ENCODE results near the gene BSPRY. TPM values are rescaled to one million over a fixed set of nuclear protein-coding genes. Genes with fewer than 3 reads are reported as not detected.

BSPRY gene
- total RNA-seq, 2 donors from 2014 or later: 0.48 to 3.8 TPM

- Histone ChIP-seq H3K27me3 (no peaks in the 10 kb centered on the region), H3K4me3 (peak overlapping the region; percentile 62 to 88), H3K9me3 (no peaks in the 10 kb centered on the region), H3K36me3 (peaks cover 21% of the 10 kb centered on the region), H3K4me1 (peaks cover 0 to 22% of the 10 kb centered on the region in 2 donors), H3K27ac (peak overlapping the region; percentile 92 to 96)
- TF ChIP-seq CTCF (IDR thresholded peaks at IDR 0.05): no peak
- DNase-seq (ENCODE audit: low spot score): no peak
Observed at GRCh38 chr9:113409481-113409880, 60.1 kb downstream of the BSPRY start.

GRCh38 chr9:113409883-113410206 is 60.5 kb downstream of the BSPRY start:
- Histone ChIP-seq H3K27me3 (no peaks in the 10 kb centered on the region), H3K4me1 (peaks cover 0 to 22% of the 10 kb centered on the region in 2 donors), H3K9me3 (no peaks in the 10 kb centered on the region), H3K4me3 (peak overlapping the region; percentile 62 to 88), H3K27ac (peak overlapping the region; percentile 92 to 96), H3K36me3 (peaks cover 21% of the 10 kb centered on the region)
- no peak for TF ChIP-seq CTCF (IDR thresholded peaks at IDR 0.05)
- DNase-seq (ENCODE audit: low spot score): no peak

GRCh38 chr9:113410207-113410864 is 61.0 kb downstream of the BSPRY start, which contains the start of the genes C9orf43 and POLE3:
Gene C9orf43, plus strand, starts transcription at chr9:113410747. Its CDS starts 2,747 bp downstream, at chr9:113413494.
Gene POLE3, minus strand, starts transcription at chr9:113410675. Its CDS starts 382 bp downstream, at chr9:113410293.
- peaks cover 21% of the 10 kb centered on the region for H3K36me3 ChIP-seq
- no peaks in the 10 kb centered on the region for H3K9me3 ChIP-seq
- peak within 1 kb of the TSS; percentile 62 to 88 for H3K4me3 ChIP-seq
- peak within 1 kb of the TSS; percentile 92 to 96 for H3K27ac ChIP-seq
- peaks cover 0 to 22% of the 10 kb centered on the region in 2 donors for H3K4me1 ChIP-seq
- no peaks in the 10 kb centered on the region for H3K27me3 ChIP-seq
- TF ChIP-seq CTCF (IDR thresholded peaks at IDR 0.05): no peak
- peak; percentile 94 for DNase-seq (ENCODE audit: low spot score)

GRCh38 chr9:113416149-113416721 is 66.9 kb downstream of the BSPRY start:
- no peak for DNase-seq (ENCODE audit: low spot score)
- no peak overlapping the region for H3K4me3 ChIP-seq
- H3K27ac ChIP-seq: no peak overlapping the region
- no peaks in the 10 kb centered on the region for H3K27me3 ChIP-seq
- H3K36me3 ChIP-seq: no peaks in the 10 kb centered on the region
- peaks cover 0 to 6% of the 10 kb centered on the region in 2 donors for H3K4me1 ChIP-seq
- no peak for TF ChIP-seq CTCF (IDR thresholded peaks at IDR 0.05)
- no peaks in the 10 kb centered on the region for H3K9me3 ChIP-seq

- Histone ChIP-seq H3K9me3 (no peaks in the 10 kb centered on the region), H3K27ac (no peak overlapping the region), H3K4me3 (no peak overlapping the region), H3K4me1 (no peaks in the 10 kb centered on the region), H3K36me3 (no peaks in the 10 kb centered on the region), H3K27me3 (no peaks in the 10 kb centered on the region)
- TF ChIP-seq CTCF (IDR thresholded peaks at IDR 0.05): no peak
- DNase-seq (ENCODE audit: low spot score): no peak
Observed at GRCh38 chr9:113417370-113417769, 68.0 kb downstream of the BSPRY start.

Other genes with a start within 250 kb of the BSPRY start
- 10 to 100 TPM in 1 of 2 donors, 1 to 10 TPM in 1; 9.5 to 19.5 TPM for gene SLC31A2, start 198.5 kb upstream of the BSPRY start, total RNA-seq
- 10 to 100 TPM; 14.7 to 16.6 TPM for gene FKBP15, start 128.3 kb upstream of the BSPRY start, total RNA-seq
- 10 to 100 TPM; 10.0 to 11.1 TPM for gene SLC31A1, start 128.0 kb upstream of the BSPRY start, total RNA-seq
- gene CDC26, start 74.0 kb upstream of the BSPRY start, total RNA-seq: 10 to 100 TPM; 31.7 to 42.6 TPM
- gene PRPF4, start 73.9 kb upstream of the BSPRY start, total RNA-seq: 10 to 100 TPM in 1 of 2 donors, 1 to 10 TPM in 1; 8.7 to 11.1 TPM
- not detected for gene RNF183, start 46.2 kb upstream of the BSPRY start, total RNA-seq
- 1 to 10 TPM; 2.3 to 4.6 TPM for gene WDR31, start 9.3 kb upstream of the BSPRY start, total RNA-seq
- 10 to 100 TPM; 20.0 to 25.6 TPM for gene HDHD3, start 27.4 kb downstream of the BSPRY start, total RNA-seq
- gene ALAD, start 51.7 kb downstream of the BSPRY start, total RNA-seq: 10 to 100 TPM; 16.2 to 17.8 TPM
- 10 to 100 TPM; 17.9 to 21.5 TPM for gene POLE3, start 61.1 kb downstream of the BSPRY start, total RNA-seq
- not detected for gene C9orf43, start 61.2 kb downstream of the BSPRY start, total RNA-seq
- 100 to 1,000 TPM; 112 to 184 TPM for gene RGS3, start 114.2 kb downstream of the BSPRY start, total RNA-seq

Data from right atrium auricular region (tissue), 2 donors.